GM19395 (cell line): ENCODE measurements around the gene ST6GALNAC5.
"Not testable (repeated sequence)": the region's sequence is repeated elsewhere in the genome, so short reads cannot be mapped to it uniquely, and the experiment has no call there.

ENCODE experiments used
- ATAC-seq: cut with Tn5 transposase; IDR thresholded peaks from one replicate; pipeline ENCODE4 v1.9.1; 2021; ENCODE audit warnings: mild to moderate bottlenecking, moderate library complexity; ENCODE audit not compliant: unreplicated experiment

Gene ST6GALNAC5

GRCh38 chr1:76933847-76934815, 66.9 kb downstream of the ST6GALNAC5 start:
- no peak for ATAC-seq

- no peak for ATAC-seq
These were observed 71.0 kb downstream of the ST6GALNAC5 start for GRCh38 chr1:76938304-76938703.

GRCh38 chr1:76939050-76939816, 72.0 kb downstream of the ST6GALNAC5 start:
- ATAC-seq, result peak; percentile 68

GRCh38 chr1:76939817-76940216, 72.5 kb downstream of the ST6GALNAC5 start:
- ATAC-seq, result no peak

GRCh38 chr1:76940571-76941335, 73.5 kb downstream of the ST6GALNAC5 start:
- no peak for ATAC-seq

GRCh38 chr1:76942549-76942948, 75.3 kb downstream of the ST6GALNAC5 start:
- no peak for ATAC-seq

- no peak for ATAC-seq
These were observed 77.7 kb downstream of the ST6GALNAC5 start for GRCh38 chr1:76944942-76945341.

- no peak for ATAC-seq
These were observed 81.6 kb downstream of the ST6GALNAC5 start for GRCh38 chr1:76948846-76949245.

GRCh38 chr1:76949503-76949902, 82.2 kb downstream of the ST6GALNAC5 start:
- ATAC-seq, result no peak

- ATAC-seq, result no peak
These were observed 83.0 kb downstream of the ST6GALNAC5 start for GRCh38 chr1:76950306-76950705.

GRCh38 chr1:76951153-76951552, 83.9 kb downstream of the ST6GALNAC5 start:
- ATAC-seq, result no peak

GRCh38 chr1:76955652-76956051, 88.4 kb downstream of the ST6GALNAC5 start:
- no peak for ATAC-seq

- ATAC-seq, result no peak
These were observed 90.7 kb downstream of the ST6GALNAC5 start for GRCh38 chr1:76957961-76958360.

GRCh38 chr1:76958828-76959227, 91.5 kb downstream of the ST6GALNAC5 start:
- ATAC-seq, result no peak

- no peak for ATAC-seq
These were observed 92.3 kb downstream of the ST6GALNAC5 start for GRCh38 chr1:76959556-76959955.

GRCh38 chr1:76961181-76961819, 94.0 kb downstream of the ST6GALNAC5 start:
- ATAC-seq, result no peak

- no peak for ATAC-seq
These were observed 94.5 kb downstream of the ST6GALNAC5 start for GRCh38 chr1:76961820-76962207.

- ATAC-seq, result not testable (repeated sequence)
These were observed 114.0 kb downstream of the ST6GALNAC5 start for GRCh38 chr1:76981267-76981666.

GRCh38 chr1:76989976-76990375, 122.7 kb downstream of the ST6GALNAC5 start:
- no peak for ATAC-seq

- ATAC-seq, result no peak
These were observed 125.8 kb downstream of the ST6GALNAC5 start for GRCh38 chr1:76993036-76993435.
